ENCODE measurements around the gene MED4. TPM values are rescaled to one million over a fixed set of nuclear protein-coding genes. Genes with fewer than 3 reads are reported as not detected.

The MED4 gene
- total RNA-seq, 1 donor from 2014 or later, result 61.8 TPM

DNA sequence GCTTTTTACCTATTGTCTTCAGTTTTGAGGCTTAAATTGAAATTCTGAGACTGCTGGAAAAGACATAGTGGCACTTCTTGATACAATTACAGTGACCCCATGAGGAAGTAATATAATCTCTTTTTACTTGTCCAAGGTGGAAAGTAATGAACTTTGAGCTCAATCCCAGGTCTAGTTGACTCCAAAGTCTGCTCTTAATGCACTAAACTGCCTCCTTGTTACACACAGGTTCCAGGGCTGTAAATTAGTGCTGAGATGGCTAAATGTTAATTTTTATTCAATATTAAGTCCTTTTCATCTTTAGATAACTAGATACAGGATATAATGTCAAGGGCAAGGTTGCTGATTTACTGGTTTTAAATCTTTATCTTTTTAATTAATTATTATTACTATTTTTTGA is 54.9 kb downstream of the MED4 start:
- DNase-seq, result no peak
- Mint-ChIP-seq H3K36me3 (ENCODE audit: low read depth) (peaks cover 46% of the 10 kb centered on the region), H3K4me3 (no peak overlapping the region), H3K4me1 (peaks cover 46% of the 10 kb centered on the region), H3K27me3 (no peaks in the 10 kb centered on the region), H3K27ac (no peak overlapping the region), H3K9me3 (no peaks in the 10 kb centered on the region)
- intact Hi-C loops (cut with micrococcal nuclease), result no loop called here

GRCh38 chr13:48038761-48039160 is 56.1 kb downstream of the MED4 start:
- H3K9me3 Mint-ChIP-seq, result peaks cover 4% of the 10 kb centered on the region
- H3K4me3 Mint-ChIP-seq, result peak overlapping the region; percentile 98
- DNase-seq, result peak; percentile 66
- intact Hi-C loops (cut with micrococcal nuclease), result loop anchor here (1.0 to 5.0 kb wide), 4 partner anchors 57 to 614 kb away; partner anchors contain the start of genes CYSLTR2, ITM2B, MED4 and RB1
- H3K27ac Mint-ChIP-seq, result peak overlapping the region; percentile 99
- no peaks in the 10 kb centered on the region for H3K27me3 Mint-ChIP-seq
- H3K36me3 Mint-ChIP-seq (ENCODE audit: low read depth), result peaks cover 55% of the 10 kb centered on the region
- peaks cover 41% of the 10 kb centered on the region for H3K4me1 Mint-ChIP-seq

- peaks cover 4% of the 10 kb centered on the region for H3K9me3 Mint-ChIP-seq
- H3K4me1 Mint-ChIP-seq, result peaks cover 30% of the 10 kb centered on the region
- peak; percentile 99 for DNase-seq
- no peaks in the 10 kb centered on the region for H3K27me3 Mint-ChIP-seq
- H3K36me3 Mint-ChIP-seq (ENCODE audit: low read depth), result peaks cover 53% of the 10 kb centered on the region
- peak within 1 kb of the TSS; percentile 98 for H3K4me3 Mint-ChIP-seq
- peak within 1 kb of the TSS; percentile 99 for H3K27ac Mint-ChIP-seq
- intact Hi-C loops (cut with micrococcal nuclease), result loop anchor here (1.0 to 5.0 kb wide), 6 partner anchors 36 to 615 kb away; partner anchors contain the start of genes CYSLTR2, ITM2B, MED4 and RB1
Measured at GRCh38 chr13:48037346-48038173, 57.3 kb downstream of the MED4 start, which contains the start of gene NUDT15. Gene NUDT15 (plus strand): TSS chr13:48037726. CDS start chr13:48037747, 21 bp downstream.

- no peak overlapping the region for H3K4me3 Mint-ChIP-seq
Measured at GRCh38 chr13:48029859-48030258, 65.0 kb downstream of the MED4 start.

GRCh38 chr13:48028066-48028465 is 66.8 kb downstream of the MED4 start:
- no peak overlapping the region for H3K27ac Mint-ChIP-seq
- H3K27me3 Mint-ChIP-seq, result no peaks in the 10 kb centered on the region
- H3K9me3 Mint-ChIP-seq, result peaks cover 12% of the 10 kb centered on the region
- intact Hi-C loops (cut with micrococcal nuclease), result no loop called here
- H3K36me3 Mint-ChIP-seq (ENCODE audit: low read depth), result peaks cover 34% of the 10 kb centered on the region
- no peak overlapping the region for H3K4me3 Mint-ChIP-seq
- H3K4me1 Mint-ChIP-seq, result peaks cover 2% of the 10 kb centered on the region
- DNase-seq, result no peak

More at GRCh38 chr13:48029859-48030258, 65.0 kb downstream of the MED4 start:
- Mint-ChIP-seq H3K9me3 (peaks cover 15% of the 10 kb centered on the region), H3K4me1 (peaks cover 2% of the 10 kb centered on the region), H3K27me3 (no peaks in the 10 kb centered on the region), H3K36me3 (ENCODE audit: low read depth) (peaks cover 45% of the 10 kb centered on the region), H3K27ac (no peak overlapping the region)
- DNase-seq, result no peak
- intact Hi-C loops (cut with micrococcal nuclease), result no loop called here

Other genes starting within 250 kb of the MED4 start
- 44.6 and 45.3 TPM in 2 replicates for gene SUCLA2, start 93.8 kb downstream of the MED4 start, total RNA-seq
- gene NUDT15, start 57.4 kb downstream of the MED4 start, total RNA-seq, result 18.2 and 19.1 TPM in 2 replicates
- gene ITM2B, start 138.1 kb upstream of the MED4 start, total RNA-seq, result 51.7 and 53.1 TPM in 2 replicates
- gene RB1, start 208.6 kb upstream of the MED4 start, total RNA-seq, result 27.3 and 29.0 TPM in 2 replicates